ENCODE measurements around the gene CAMK1D. TPM values are rescaled to one million over a fixed set of nuclear protein-coding genes. Genes with fewer than 3 reads are reported as not detected.

The CAMK1D gene
- total and polyA plus RNA-seq, 2 experiments from 2014 or later, result 4.6 to 7.2 TPM

DNA sequence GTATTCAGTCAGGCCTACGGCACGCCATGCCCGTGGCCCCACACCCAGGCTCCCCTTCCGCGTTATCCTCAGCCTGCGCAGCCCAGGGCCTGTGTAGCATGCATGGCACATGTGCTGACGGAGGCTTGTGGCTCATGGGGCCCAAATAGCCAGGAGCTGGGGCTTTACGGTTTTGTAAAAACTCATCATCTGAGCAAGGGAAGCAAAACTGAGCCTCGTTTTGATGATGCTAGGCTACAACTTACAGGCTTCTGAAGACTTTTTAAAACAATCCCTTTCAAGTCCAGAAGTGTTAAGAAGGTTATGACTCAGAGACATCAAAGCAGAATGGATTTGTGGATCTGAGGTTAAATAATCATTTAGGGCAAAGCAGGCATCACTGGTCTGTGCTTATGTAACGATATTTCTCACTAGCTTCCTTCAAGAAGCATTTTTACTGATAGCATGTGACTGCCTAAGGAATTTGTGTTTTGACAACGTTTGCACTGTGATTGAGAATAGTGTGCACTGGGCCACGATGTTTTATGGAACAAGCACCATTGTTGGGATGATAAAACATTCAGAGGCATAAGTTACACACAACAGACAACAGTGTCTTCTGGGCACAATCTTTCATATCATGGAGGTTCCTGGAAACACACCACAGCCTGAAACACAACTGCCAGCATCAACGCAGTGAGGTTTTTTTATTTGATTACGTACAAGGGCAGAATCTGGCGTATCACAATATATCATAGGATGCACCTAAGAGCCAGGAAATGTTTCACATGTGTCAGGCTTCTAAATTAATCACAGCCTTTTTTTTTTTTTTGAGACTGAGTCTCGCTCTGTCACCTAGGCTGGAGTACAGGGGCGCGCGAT is 377.9 kb downstream of the CAMK1D start:
- DNase-seq (ENCODE audit: low spot score) (no peak), ATAC-seq (no peak)
- no peak overlapping the region for H3K4me3 ChIP-seq
- no peak overlapping the region for H3K4me2 ChIP-seq
- Mint-ChIP-seq H3K4me3 (no peak overlapping the region), H3K4me1 (peaks cover 14% of the 10 kb centered on the region), H3K9me3 (no peaks in the 10 kb centered on the region), H3K27ac (no peak overlapping the region), H3K27me3 (ENCODE audit: insufficient read depth, low read depth, poor library complexity) (peaks cover 2% of the 10 kb centered on the region), H3K36me3 (ENCODE audit: low read depth) (no peaks in the 10 kb centered on the region)
- no peak overlapping the region for H2AFZ ChIP-seq
- H3K36me3 ChIP-seq (ENCODE audit: insufficient read depth), result no peaks in the 10 kb centered on the region
- no peak overlapping the region for H3K27ac ChIP-seq (ENCODE audit: low read depth)
- H4K20me1 ChIP-seq (replicated peaks; ENCODE audit: insufficient read depth), result no peaks in the 10 kb centered on the region
- H3K4me1 ChIP-seq (ENCODE audit: insufficient read depth), result 0 out of 2 replicates have a peak, but pooled peaks cover 7% of the 10 kb centered on the region
- H3K27me3 ChIP-seq (ENCODE audit: insufficient read depth), result no peaks in the 10 kb centered on the region
- no peaks in the 10 kb centered on the region for H3K9me2 ChIP-seq (ENCODE audit: insufficient read depth)
- TF ChIP-seq EZH2 (IDR thresholded peaks at IDR 0.05; ENCODE audit: low read depth, unreplicated experiment) (no peak), NANOG (IDR thresholded peaks at IDR 0.05; ENCODE audit: borderline replicate concordance) (no peak), JUNB (IDR thresholded peaks at IDR 0.05; ENCODE audit: unreplicated experiment) (no peak), POLR2AphosphoS5 (IDR thresholded peaks at IDR 0.05; ENCODE audit: low read depth) (no peak), STAT1 (IDR thresholded peaks at IDR 0.05; ENCODE audit: unreplicated experiment) (no peak), CREB1 (CRISPR knock-in tag; IDR thresholded peaks at IDR 0.05; ENCODE audit: low read depth) (no peak), EZH2phosphoT487 (IDR thresholded peaks at IDR 0.05; ENCODE audit: unreplicated experiment) (no peak)
- TF ChIP-seq, protein P1, sequence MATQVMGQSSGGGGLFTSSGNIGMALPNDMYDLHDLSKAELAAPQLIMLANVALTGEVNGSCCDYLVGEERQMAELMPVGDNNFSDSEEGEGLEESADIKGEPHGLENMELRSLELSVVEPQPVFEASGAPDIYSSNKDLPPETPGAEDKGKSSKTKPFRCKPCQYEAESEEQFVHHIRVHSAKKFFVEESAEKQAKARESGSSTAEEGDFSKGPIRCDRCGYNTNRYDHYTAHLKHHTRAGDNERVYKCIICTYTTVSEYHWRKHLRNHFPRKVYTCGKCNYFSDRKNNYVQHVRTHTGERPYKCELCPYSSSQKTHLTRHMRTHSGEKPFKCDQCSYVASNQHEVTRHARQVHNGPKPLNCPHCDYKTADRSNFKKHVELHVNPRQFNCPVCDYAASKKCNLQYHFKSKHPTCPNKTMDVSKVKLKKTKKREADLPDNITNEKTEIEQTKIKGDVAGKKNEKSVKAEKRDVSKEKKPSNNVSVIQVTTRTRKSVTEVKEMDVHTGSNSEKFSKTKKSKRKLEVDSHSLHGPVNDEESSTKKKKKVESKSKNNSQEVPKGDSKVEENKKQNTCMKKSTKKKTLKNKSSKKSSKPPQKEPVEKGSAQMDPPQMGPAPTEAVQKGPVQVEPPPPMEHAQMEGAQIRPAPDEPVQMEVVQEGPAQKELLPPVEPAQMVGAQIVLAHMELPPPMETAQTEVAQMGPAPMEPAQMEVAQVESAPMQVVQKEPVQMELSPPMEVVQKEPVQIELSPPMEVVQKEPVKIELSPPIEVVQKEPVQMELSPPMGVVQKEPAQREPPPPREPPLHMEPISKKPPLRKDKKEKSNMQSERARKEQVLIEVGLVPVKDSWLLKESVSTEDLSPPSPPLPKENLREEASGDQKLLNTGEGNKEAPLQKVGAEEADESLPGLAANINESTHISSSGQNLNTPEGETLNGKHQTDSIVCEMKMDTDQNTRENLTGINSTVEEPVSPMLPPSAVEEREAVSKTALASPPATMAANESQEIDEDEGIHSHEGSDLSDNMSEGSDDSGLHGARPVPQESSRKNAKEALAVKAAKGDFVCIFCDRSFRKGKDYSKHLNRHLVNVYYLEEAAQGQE (IDR thresholded peaks at IDR 0.05; ENCODE audit: unreplicated experiment), result no peak
- TF ChIP-seq, protein P2, sequence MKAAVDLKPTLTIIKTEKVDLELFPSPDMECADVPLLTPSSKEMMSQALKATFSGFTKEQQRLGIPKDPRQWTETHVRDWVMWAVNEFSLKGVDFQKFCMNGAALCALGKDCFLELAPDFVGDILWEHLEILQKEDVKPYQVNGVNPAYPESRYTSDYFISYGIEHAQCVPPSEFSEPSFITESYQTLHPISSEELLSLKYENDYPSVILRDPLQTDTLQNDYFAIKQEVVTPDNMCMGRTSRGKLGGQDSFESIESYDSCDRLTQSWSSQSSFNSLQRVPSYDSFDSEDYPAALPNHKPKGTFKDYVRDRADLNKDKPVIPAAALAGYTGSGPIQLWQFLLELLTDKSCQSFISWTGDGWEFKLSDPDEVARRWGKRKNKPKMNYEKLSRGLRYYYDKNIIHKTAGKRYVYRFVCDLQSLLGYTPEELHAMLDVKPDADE (IDR thresholded peaks at IDR 0.05), result no peak
- TF ChIP-seq, protein P3, sequence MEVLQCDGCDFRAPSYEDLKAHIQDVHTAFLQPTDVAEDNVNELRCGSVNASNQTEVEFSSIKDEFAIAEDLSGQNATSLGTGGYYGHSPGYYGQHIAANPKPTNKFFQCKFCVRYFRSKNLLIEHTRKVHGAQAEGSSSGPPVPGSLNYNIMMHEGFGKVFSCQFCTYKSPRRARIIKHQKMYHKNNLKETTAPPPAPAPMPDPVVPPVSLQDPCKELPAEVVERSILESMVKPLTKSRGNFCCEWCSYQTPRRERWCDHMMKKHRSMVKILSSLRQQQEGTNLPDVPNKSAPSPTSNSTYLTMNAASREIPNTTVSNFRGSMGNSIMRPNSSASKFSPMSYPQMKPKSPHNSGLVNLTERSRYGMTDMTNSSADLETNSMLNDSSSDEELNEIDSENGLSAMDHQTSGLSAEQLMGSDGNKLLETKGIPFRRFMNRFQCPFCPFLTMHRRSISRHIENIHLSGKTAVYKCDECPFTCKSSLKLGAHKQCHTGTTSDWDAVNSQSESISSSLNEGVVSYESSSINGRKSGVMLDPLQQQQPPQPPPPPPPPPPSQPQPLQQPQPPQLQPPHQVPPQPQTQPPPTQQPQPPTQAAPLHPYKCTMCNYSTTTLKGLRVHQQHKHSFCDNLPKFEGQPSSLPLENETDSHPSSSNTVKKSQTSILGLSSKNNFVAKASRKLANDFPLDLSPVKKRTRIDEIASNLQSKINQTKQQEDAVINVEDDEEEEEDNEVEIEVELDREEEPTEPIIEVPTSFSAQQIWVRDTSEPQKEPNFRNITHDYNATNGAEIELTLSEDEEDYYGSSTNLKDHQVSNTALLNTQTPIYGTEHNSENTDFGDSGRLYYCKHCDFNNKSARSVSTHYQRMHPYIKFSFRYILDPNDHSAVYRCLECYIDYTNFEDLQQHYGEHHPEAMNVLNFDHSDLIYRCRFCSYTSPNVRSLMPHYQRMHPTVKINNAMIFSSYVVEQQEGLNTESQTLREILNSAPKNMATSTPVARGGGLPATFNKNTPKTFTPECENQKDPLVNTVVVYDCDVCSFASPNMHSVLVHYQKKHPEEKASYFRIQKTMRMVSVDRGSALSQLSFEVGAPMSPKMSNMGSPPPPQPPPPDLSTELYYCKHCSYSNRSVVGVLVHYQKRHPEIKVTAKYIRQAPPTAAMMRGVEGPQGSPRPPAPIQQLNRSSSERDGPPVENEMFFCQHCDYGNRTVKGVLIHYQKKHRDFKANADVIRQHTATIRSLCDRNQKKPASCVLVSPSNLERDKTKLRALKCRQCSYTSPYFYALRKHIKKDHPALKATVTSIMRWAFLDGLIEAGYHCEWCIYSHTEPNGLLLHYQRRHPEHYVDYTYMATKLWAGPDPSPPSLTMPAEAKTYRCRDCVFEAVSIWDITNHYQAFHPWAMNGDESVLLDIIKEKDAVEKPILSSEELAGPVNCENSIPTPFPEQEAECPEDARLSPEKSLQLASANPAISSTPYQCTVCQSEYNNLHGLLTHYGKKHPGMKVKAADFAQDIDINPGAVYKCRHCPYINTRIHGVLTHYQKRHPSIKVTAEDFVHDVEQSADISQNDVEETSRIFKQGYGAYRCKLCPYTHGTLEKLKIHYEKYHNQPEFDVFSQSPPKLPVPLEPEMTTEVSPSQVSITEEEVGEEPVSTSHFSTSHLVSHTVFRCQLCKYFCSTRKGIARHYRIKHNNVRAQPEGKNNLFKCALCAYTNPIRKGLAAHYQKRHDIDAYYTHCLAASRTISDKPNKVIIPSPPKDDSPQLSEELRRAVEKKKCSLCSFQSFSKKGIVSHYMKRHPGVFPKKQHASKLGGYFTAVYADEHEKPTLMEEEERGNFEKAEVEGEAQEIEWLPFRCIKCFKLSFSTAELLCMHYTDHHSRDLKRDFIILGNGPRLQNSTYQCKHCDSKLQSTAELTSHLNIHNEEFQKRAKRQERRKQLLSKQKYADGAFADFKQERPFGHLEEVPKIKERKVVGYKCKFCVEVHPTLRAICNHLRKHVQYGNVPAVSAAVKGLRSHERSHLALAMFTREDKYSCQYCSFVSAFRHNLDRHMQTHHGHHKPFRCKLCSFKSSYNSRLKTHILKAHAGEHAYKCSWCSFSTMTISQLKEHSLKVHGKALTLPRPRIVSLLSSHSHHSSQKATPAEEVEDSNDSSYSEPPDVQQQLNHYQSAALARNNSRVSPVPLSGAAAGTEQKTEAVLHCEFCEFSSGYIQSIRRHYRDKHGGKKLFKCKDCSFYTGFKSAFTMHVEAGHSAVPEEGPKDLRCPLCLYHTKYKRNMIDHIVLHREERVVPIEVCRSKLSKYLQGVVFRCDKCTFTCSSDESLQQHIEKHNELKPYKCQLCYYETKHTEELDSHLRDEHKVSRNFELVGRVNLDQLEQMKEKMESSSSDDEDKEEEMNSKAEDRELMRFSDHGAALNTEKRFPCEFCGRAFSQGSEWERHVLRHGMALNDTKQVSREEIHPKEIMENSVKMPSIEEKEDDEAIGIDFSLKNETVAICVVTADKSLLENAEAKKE (CRISPR knock-in tag; IDR thresholded peaks at IDR 0.05), result no peak
- TF ChIP-seq, protein P4, sequence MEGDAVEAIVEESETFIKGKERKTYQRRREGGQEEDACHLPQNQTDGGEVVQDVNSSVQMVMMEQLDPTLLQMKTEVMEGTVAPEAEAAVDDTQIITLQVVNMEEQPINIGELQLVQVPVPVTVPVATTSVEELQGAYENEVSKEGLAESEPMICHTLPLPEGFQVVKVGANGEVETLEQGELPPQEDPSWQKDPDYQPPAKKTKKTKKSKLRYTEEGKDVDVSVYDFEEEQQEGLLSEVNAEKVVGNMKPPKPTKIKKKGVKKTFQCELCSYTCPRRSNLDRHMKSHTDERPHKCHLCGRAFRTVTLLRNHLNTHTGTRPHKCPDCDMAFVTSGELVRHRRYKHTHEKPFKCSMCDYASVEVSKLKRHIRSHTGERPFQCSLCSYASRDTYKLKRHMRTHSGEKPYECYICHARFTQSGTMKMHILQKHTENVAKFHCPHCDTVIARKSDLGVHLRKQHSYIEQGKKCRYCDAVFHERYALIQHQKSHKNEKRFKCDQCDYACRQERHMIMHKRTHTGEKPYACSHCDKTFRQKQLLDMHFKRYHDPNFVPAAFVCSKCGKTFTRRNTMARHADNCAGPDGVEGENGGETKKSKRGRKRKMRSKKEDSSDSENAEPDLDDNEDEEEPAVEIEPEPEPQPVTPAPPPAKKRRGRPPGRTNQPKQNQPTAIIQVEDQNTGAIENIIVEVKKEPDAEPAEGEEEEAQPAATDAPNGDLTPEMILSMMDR (conservative IDR thresholded peaks at IDR 0.05; ENCODE audit: low read depth in 2 of 2), result no peak
- no peaks in the 10 kb centered on the region for H3K79me2 ChIP-seq (replicated peaks; ENCODE audit: insufficient read depth)
- no peaks in the 10 kb centered on the region for H3F3A ChIP-seq (replicated peaks; ENCODE audit: low read depth)
